Type B pancreatic cell (in vitro differentiated cells): ENCODE results near the gene ARPC5. TPM values are rescaled to one million over a fixed set of nuclear protein-coding genes. Genes with fewer than 3 reads are reported as not detected.

ENCODE experiments used
- DNase-seq: peaks from one replicate; pipeline ENCODE4 v3.0.0; 2021; ENCODE audit warnings: mixed read lengths; ENCODE audit not compliant: unreplicated experiment; ENCODE audit errors: extremely low spot score
- H3K27ac Mint-ChIP-seq: 2 replicates; pipeline ENCODE4 v1.8.0; 2021; ENCODE audit warnings: mild to moderate bottlenecking, mixed read lengths
- H3K27me3 Mint-ChIP-seq: 2 replicates; pipeline ENCODE4 v1.8.0; 2021; ENCODE audit warnings: mixed read lengths
- H3K36me3 Mint-ChIP-seq: 2 replicates; pipeline ENCODE4 v1.8.0; 2021; ENCODE audit warnings: mixed read lengths
- H3K4me1 Mint-ChIP-seq: one replicate; pipeline ENCODE4 v1.8.0; 2021; ENCODE audit warnings: mixed read lengths; ENCODE audit not compliant: unreplicated experiment
- H3K4me3 Mint-ChIP-seq: 2 replicates; pipeline ENCODE4 v1.8.0; 2021; ENCODE audit warnings: mild to moderate bottlenecking, mixed read lengths
- H3K9me3 Mint-ChIP-seq: 2 replicates; pipeline ENCODE4 v1.8.0; 2021; ENCODE audit warnings: mixed read lengths
- total RNA-seq: library from RNA; stranded (reverse); gene quantifications from 2 replicates; pipeline ENCODE4 v1.2.1, GENCODE V29; 2021; ENCODE audit warnings: low replicate concordance
- TF ChIP-seq, protein P1 (sequence below): fragments of 200-600 bp; sonication (generic); conservative IDR thresholded peaks from 2 replicates; pipeline ENCODE4 v1.5.0; 2021; ENCODE audit warnings: antibody characterized with exemption, mild to moderate bottlenecking

ARPC5 gene
- total RNA-seq, 1 donor from 2014 or later: 83.5 TPM

GRCh38 chr1:183571678-183572268 is 63.8 kb downstream of the ARPC5 start:
- Mint-ChIP-seq H3K4me1 (peaks cover 7% of the 10 kb centered on the region), H3K9me3 (no peaks in the 10 kb centered on the region), H3K4me3 (no peak overlapping the region), H3K36me3 (no peaks in the 10 kb centered on the region), H3K27ac (no peak overlapping the region), H3K27me3 (peaks cover 18% of the 10 kb centered on the region)
- TF ChIP-seq, protein P1, sequence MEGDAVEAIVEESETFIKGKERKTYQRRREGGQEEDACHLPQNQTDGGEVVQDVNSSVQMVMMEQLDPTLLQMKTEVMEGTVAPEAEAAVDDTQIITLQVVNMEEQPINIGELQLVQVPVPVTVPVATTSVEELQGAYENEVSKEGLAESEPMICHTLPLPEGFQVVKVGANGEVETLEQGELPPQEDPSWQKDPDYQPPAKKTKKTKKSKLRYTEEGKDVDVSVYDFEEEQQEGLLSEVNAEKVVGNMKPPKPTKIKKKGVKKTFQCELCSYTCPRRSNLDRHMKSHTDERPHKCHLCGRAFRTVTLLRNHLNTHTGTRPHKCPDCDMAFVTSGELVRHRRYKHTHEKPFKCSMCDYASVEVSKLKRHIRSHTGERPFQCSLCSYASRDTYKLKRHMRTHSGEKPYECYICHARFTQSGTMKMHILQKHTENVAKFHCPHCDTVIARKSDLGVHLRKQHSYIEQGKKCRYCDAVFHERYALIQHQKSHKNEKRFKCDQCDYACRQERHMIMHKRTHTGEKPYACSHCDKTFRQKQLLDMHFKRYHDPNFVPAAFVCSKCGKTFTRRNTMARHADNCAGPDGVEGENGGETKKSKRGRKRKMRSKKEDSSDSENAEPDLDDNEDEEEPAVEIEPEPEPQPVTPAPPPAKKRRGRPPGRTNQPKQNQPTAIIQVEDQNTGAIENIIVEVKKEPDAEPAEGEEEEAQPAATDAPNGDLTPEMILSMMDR: no peak
- no peak for DNase-seq

Other genes with a start within 250 kb of the ARPC5 start
- 3.7 and 8.2 TPM in 2 replicates for gene NMNAT2, start 217.4 kb downstream of the ARPC5 start, total RNA-seq
- gene SMG7, start 163.3 kb downstream of the ARPC5 start, total RNA-seq: 63.4 and 69.6 TPM in 2 replicates
- gene NCF2, start 45.3 kb downstream of the ARPC5 start, total RNA-seq: 0.68 and 2.2 TPM in 2 replicates
- not detected in 2 replicates for gene APOBEC4, start 17.5 kb upstream of the ARPC5 start, total RNA-seq
- gene RGL1, start 169.3 kb upstream of the ARPC5 start, total RNA-seq: 9.5 and 17.0 TPM in 2 replicates